ENCODE measurements around the gene INPP4B.

INPP4B gene

DNA sequence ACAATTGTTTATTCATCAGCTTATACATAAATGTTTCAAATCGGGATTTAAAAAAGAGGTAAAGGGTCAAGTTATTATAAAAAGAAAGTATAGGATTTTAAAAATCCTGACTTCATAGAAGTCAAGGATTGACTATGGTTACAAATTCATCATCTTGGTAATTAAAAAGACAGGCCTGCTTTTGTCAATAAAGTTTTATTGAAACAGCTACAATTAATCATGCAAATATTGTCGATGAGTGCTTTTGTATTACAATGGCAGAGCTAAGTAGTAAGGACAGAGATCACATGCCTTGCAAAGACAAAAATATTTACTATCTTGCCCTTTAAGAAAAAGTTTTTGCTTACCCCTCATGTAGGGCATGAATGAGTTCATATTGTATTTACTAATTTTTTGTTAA is 614.3 kb downstream of the INPP4B start:
- no peak for TF ChIP-seq EZH2phosphoT487 (IDR thresholded peaks at IDR 0.05; ENCODE audit: low read depth)
- TF ChIP-seq, protein P1, sequence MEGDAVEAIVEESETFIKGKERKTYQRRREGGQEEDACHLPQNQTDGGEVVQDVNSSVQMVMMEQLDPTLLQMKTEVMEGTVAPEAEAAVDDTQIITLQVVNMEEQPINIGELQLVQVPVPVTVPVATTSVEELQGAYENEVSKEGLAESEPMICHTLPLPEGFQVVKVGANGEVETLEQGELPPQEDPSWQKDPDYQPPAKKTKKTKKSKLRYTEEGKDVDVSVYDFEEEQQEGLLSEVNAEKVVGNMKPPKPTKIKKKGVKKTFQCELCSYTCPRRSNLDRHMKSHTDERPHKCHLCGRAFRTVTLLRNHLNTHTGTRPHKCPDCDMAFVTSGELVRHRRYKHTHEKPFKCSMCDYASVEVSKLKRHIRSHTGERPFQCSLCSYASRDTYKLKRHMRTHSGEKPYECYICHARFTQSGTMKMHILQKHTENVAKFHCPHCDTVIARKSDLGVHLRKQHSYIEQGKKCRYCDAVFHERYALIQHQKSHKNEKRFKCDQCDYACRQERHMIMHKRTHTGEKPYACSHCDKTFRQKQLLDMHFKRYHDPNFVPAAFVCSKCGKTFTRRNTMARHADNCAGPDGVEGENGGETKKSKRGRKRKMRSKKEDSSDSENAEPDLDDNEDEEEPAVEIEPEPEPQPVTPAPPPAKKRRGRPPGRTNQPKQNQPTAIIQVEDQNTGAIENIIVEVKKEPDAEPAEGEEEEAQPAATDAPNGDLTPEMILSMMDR (IDR thresholded peaks at IDR 0.05; ENCODE audit: low read depth, low read length): no peak
- Histone ChIP-seq H3K4me1 (ENCODE audit: low read length) (no peaks in the 10 kb centered on the region), H4K20me1 (ENCODE audit: insufficient read depth, low read length) (no peaks in the 10 kb centered on the region), H3K27me3 (ENCODE audit: low read depth, low read length) (no peaks in the 10 kb centered on the region), H2AFZ (ENCODE audit: low read depth, low read length) (no peak overlapping the region), H3K9me3 (ENCODE audit: insufficient read depth, low read length) (no peaks in the 10 kb centered on the region), H3K36me3 (replicated peaks; ENCODE audit: low read depth, low read length) (no peaks in the 10 kb centered on the region), H3K4me3 (ENCODE audit: low read length) (no peak overlapping the region), H3K27ac (ENCODE audit: low read length) (no peak overlapping the region), H3K9ac (ENCODE audit: low read length) (no peak overlapping the region), H3K4me2 (ENCODE audit: low read length) (no peak overlapping the region), H3K79me2 (ENCODE audit: low read length) (no peaks in the 10 kb centered on the region)

- Histone ChIP-seq H3K9ac (ENCODE audit: low read length) (no peak overlapping the region), H3K4me1 (ENCODE audit: low read length) (no peaks in the 10 kb centered on the region), H3K4me3 (ENCODE audit: low read length) (no peak overlapping the region), H3K36me3 (replicated peaks; ENCODE audit: low read depth, low read length) (no peaks in the 10 kb centered on the region), H3K79me2 (ENCODE audit: low read length) (no peaks in the 10 kb centered on the region), H3K27me3 (ENCODE audit: low read depth, low read length) (no peaks in the 10 kb centered on the region), H3K9me3 (ENCODE audit: insufficient read depth, low read length) (no peaks in the 10 kb centered on the region), H3K27ac (ENCODE audit: low read length) (no peak overlapping the region), H3K4me2 (ENCODE audit: low read length) (no peak overlapping the region), H4K20me1 (ENCODE audit: insufficient read depth, low read length) (no peaks in the 10 kb centered on the region), H2AFZ (ENCODE audit: low read depth, low read length) (no peak overlapping the region)
- TF ChIP-seq EZH2phosphoT487 (IDR thresholded peaks at IDR 0.05; ENCODE audit: low read depth): no peak
- TF ChIP-seq, protein P1 (IDR thresholded peaks at IDR 0.05; ENCODE audit: low read depth, low read length): peak; percentile 27; the same call in 1 of the 2 replicates
Observed at GRCh38 chr4:142230991-142231390, 615.1 kb downstream of the INPP4B start.

GRCh38 chr4:142226014-142226413 is 620.1 kb downstream of the INPP4B start:
- H3K79me2 ChIP-seq (ENCODE audit: low read length): no peaks in the 10 kb centered on the region
- H3K4me1 ChIP-seq (ENCODE audit: low read length): no peaks in the 10 kb centered on the region
- no peaks in the 10 kb centered on the region for H3K27me3 ChIP-seq (ENCODE audit: low read depth, low read length)
- no peaks in the 10 kb centered on the region for H4K20me1 ChIP-seq (ENCODE audit: insufficient read depth, low read length)
- H3K36me3 ChIP-seq (replicated peaks; ENCODE audit: low read depth, low read length): no peaks in the 10 kb centered on the region
- no peak overlapping the region for H3K4me2 ChIP-seq (ENCODE audit: low read length)
- H3K4me3 ChIP-seq (ENCODE audit: low read length): no peak overlapping the region
- TF ChIP-seq EZH2phosphoT487 (IDR thresholded peaks at IDR 0.05; ENCODE audit: low read depth): no peak
- TF ChIP-seq, protein P1 (IDR thresholded peaks at IDR 0.05; ENCODE audit: low read depth, low read length): no peak
- no peak overlapping the region for H3K9ac ChIP-seq (ENCODE audit: low read length)
- no peak overlapping the region for H3K27ac ChIP-seq (ENCODE audit: low read length)
- H3K9me3 ChIP-seq (ENCODE audit: insufficient read depth, low read length): no peaks in the 10 kb centered on the region
- H2AFZ ChIP-seq (ENCODE audit: low read depth, low read length): no peak overlapping the region

GRCh38 chr4:142222127-142222526 is 624.0 kb downstream of the INPP4B start:
- no peaks in the 10 kb centered on the region for H3K36me3 ChIP-seq (replicated peaks; ENCODE audit: low read depth, low read length)
- no peaks in the 10 kb centered on the region for H4K20me1 ChIP-seq (ENCODE audit: insufficient read depth, low read length)
- no peaks in the 10 kb centered on the region for H3K9me3 ChIP-seq (ENCODE audit: insufficient read depth, low read length)
- H3K79me2 ChIP-seq (ENCODE audit: low read length): no peaks in the 10 kb centered on the region
- H3K9ac ChIP-seq (ENCODE audit: low read length): no peak overlapping the region
- no peak overlapping the region for H2AFZ ChIP-seq (ENCODE audit: low read depth, low read length)
- no peaks in the 10 kb centered on the region for H3K4me1 ChIP-seq (ENCODE audit: low read length)
- H3K27ac ChIP-seq (ENCODE audit: low read length): no peak overlapping the region
- H3K4me2 ChIP-seq (ENCODE audit: low read length): no peak overlapping the region
- no peaks in the 10 kb centered on the region for H3K27me3 ChIP-seq (ENCODE audit: low read depth, low read length)
- TF ChIP-seq EZH2phosphoT487 (IDR thresholded peaks at IDR 0.05; ENCODE audit: low read depth): no peak
- TF ChIP-seq, protein P1 (IDR thresholded peaks at IDR 0.05; ENCODE audit: low read depth, low read length): no peak
- no peak overlapping the region for H3K4me3 ChIP-seq (ENCODE audit: low read length)
